ENCODE data around the gene NRP2. TPM values are rescaled to one million over a fixed set of nuclear protein-coding genes. Genes with fewer than 3 reads are reported as not detected.

NRP2 gene
- total RNA-seq, 5 donors from 2014 or later (not counting 1 experiment from before 2014, with no cell fraction given), result 0.85 to 1.1 (median 0.93) TPM; not detected in 2

GRCh38 chr2:205767617-205768016 lies 85.3 kb downstream of the NRP2 start:
- H3K27ac Mint-ChIP-seq, result no peak overlapping the region
- H3K9me3 Mint-ChIP-seq, result no peaks in the 10 kb centered on the region
- H3K27me3 Mint-ChIP-seq, result peaks cover 50 to 55% of the 10 kb centered on the region in 2 donors
- Histone ChIP-seq H3K27ac (ENCODE audit: low read length) (no peak overlapping the region), H3K36me3 (ENCODE audit: control insufficient read depth in 2 of 2, extremely low read depth in 1 of 2, insufficient read depth in 1 of 2, low read length in 1 of 2) (no peaks in the 10 kb centered on the region), H3K9me3 (no peaks in the 10 kb centered on the region), H3K4me1 (ENCODE audit: control insufficient read depth in 1 of 2, extremely low read depth in 1 of 2, insufficient read depth in 2 of 2, low read length in 2 of 2) (peaks cover 0 to 5% of the 10 kb centered on the region in 2 experiments), H3K27me3 (replicated peaks in 1 of 2; ENCODE audit: control insufficient read depth in 2 of 2, extremely low read depth in 1 of 2, insufficient read depth in 2 of 2, low read length in 1 of 2) (peaks cover 0 to 14% of the 10 kb centered on the region in 2 experiments), H3K4me3 (ENCODE audit: control insufficient read depth in 1 of 2, extremely low read depth in 1 of 2, low read length in 1 of 2) (no peak overlapping the region)
- ATAC-seq (replicated peaks in 1 of 4) (no peak), DNase-seq (no peak)
- H3K4me1 Mint-ChIP-seq, result peaks cover 0 to 9% (median 5%) of the 10 kb centered on the region in 3 donors
- POLR2A ChIA-PET, result interaction anchor here in 1 of 2 donors (0.7 kb wide), 1 partner anchor 44 kb away, joined by 4 read pairs; no protein-coding TSS in a partner anchor
- WGBS (ENCODE audit: insufficient coverage), result 80% methylated on average over 4 of the region's 5 CpGs
- CTCF ChIA-PET, result interaction anchor here in 1 of 2 donors (0.7 kb wide), 1 partner anchor 116 kb away, joined by 3 read pairs; no protein-coding TSS in a partner anchor
- H3K4me3 Mint-ChIP-seq, result no peak overlapping the region
- no peaks in the 10 kb centered on the region for H3K36me3 Mint-ChIP-seq

GRCh38 chr2:205768341-205768740 lies 86.0 kb downstream of the NRP2 start:
- H3K36me3 Mint-ChIP-seq, result no peaks in the 10 kb centered on the region
- no peak overlapping the region for H3K4me3 ChIP-seq (ENCODE audit: control insufficient read depth in 1 of 2, extremely low read depth in 1 of 2, low read length in 1 of 2)
- H3K9me3 ChIP-seq, result no peaks in the 10 kb centered on the region
- ATAC-seq (replicated peaks in 1 of 4) (no peak), DNase-seq (no peak)
- CTCF ChIA-PET, result interaction anchor here in 1 of 2 donors (0.6 kb wide), 1 partner anchor 93 kb away, joined by 3 read pairs; no protein-coding TSS in a partner anchor
- H3K4me1 Mint-ChIP-seq, result peaks cover 0 to 9% (median 5%) of the 10 kb centered on the region in 3 donors
- no peak overlapping the region for H3K27ac ChIP-seq (ENCODE audit: low read length)
- H3K4me3 Mint-ChIP-seq, result no peak overlapping the region
- no peaks in the 10 kb centered on the region for H3K36me3 ChIP-seq (ENCODE audit: control insufficient read depth in 2 of 2, extremely low read depth in 1 of 2, insufficient read depth in 1 of 2, low read length in 1 of 2)
- no peaks in the 10 kb centered on the region for H3K9me3 Mint-ChIP-seq
- peaks cover 0 to 5% of the 10 kb centered on the region in 2 experiments for H3K4me1 ChIP-seq (ENCODE audit: control insufficient read depth in 1 of 2, extremely low read depth in 1 of 2, insufficient read depth in 2 of 2, low read length in 2 of 2)
- 81% methylated on average over 6 of the region's 7 CpGs for WGBS (ENCODE audit: insufficient coverage)
- H3K27me3 ChIP-seq (replicated peaks in 1 of 2; ENCODE audit: control insufficient read depth in 2 of 2, extremely low read depth in 1 of 2, insufficient read depth in 2 of 2, low read length in 1 of 2), result peaks cover 0 to 14% of the 10 kb centered on the region in 2 experiments
- POLR2A ChIA-PET, result no interaction called here
- no peak overlapping the region for H3K27ac Mint-ChIP-seq
- peaks cover 50 to 52% of the 10 kb centered on the region in 2 donors for H3K27me3 Mint-ChIP-seq

- ATAC-seq (replicated peaks in 1 of 4), result no peak
- no peaks in the 10 kb centered on the region for H3K36me3 ChIP-seq (ENCODE audit: control insufficient read depth in 2 of 2, extremely low read depth in 1 of 2, insufficient read depth in 1 of 2, low read length in 1 of 2)
Observed at GRCh38 chr2:205768815-205769494, 86.7 kb downstream of the NRP2 start.

DNA sequence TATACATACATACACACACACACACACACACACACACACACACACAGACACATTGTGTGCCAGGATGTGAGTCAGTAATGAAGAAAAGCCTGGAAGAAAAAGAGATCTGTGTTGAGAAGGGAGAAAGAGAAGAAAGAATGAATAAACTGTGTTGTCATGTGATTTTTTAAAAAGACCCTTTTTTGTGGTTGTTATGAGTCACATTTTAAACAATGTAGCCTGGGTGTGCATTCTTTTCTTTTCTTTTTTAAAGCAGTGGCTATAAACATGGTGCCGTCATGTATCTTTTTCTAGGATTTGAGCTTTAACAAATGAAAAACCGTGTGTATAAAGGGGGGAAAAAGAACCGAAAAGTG lies 87.2 kb downstream of the NRP2 start:
- H3K9me3 Mint-ChIP-seq, result no peaks in the 10 kb centered on the region

More at GRCh38 chr2:205768815-205769494, 86.7 kb downstream of the NRP2 start:
- Mint-ChIP-seq H3K27ac (no peak overlapping the region), H3K27me3 (peaks cover 44 to 48% of the 10 kb centered on the region in 2 donors), H3K4me3 (no peak overlapping the region), H3K9me3 (no peaks in the 10 kb centered on the region), H3K36me3 (no peaks in the 10 kb centered on the region), H3K4me1 (peaks cover 0 to 5% (median 4%) of the 10 kb centered on the region in 3 donors)
- peaks cover 0 to 10% of the 10 kb centered on the region in 2 experiments for H3K27me3 ChIP-seq (replicated peaks in 1 of 2; ENCODE audit: control insufficient read depth in 2 of 2, extremely low read depth in 1 of 2, insufficient read depth in 2 of 2, low read length in 1 of 2)
- ChIA-PET CTCF (interaction anchor here in 1 of 2 donors (0.7 to 1.0 kb wide), 2 partner anchors 91 to 116 kb away, joined by 3 to 4 read pairs; no protein-coding TSS in a partner anchor), POLR2A (no interaction called here)
- peaks cover 0 to 5% of the 10 kb centered on the region in 2 experiments for H3K4me1 ChIP-seq (ENCODE audit: control insufficient read depth in 1 of 2, extremely low read depth in 1 of 2, insufficient read depth in 2 of 2, low read length in 2 of 2)
- no peak for DNase-seq
- no peaks in the 10 kb centered on the region for H3K9me3 ChIP-seq
- WGBS (ENCODE audit: insufficient coverage), result 56% methylated on average over 1 of the region's 4 CpGs
- no peak overlapping the region for H3K27ac ChIP-seq (ENCODE audit: low read length)
- H3K4me3 ChIP-seq (ENCODE audit: control insufficient read depth in 1 of 2, extremely low read depth in 1 of 2, low read length in 1 of 2), result no peak overlapping the region

DNA sequence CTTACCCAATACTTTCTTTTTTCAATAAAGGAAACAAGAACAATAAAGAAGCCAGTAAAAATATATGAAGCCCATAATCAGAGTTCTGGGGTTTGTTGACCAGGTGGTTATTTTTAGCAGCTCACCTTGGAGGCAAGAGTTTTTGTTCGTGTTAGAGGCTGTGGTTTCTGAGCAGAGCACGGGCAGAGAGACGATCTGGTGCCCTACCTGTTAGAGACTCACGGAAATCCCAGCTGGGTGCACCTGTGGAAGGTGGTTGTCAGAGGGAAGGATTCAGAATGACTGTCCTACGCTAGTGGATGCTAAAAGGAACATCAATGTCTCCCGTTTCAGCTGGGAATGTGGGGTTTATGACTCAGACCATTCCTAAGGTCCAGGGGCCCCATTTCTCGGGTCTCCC lies 87.6 kb downstream of the NRP2 start:
- Mint-ChIP-seq H3K9me3 (no peaks in the 10 kb centered on the region), H3K4me1 (peaks cover 0 to 5% (median 2%) of the 10 kb centered on the region in 3 donors), H3K27me3 (peaks cover 43 to 48% of the 10 kb centered on the region in 2 donors), H3K27ac (no peak overlapping the region), H3K36me3 (no peaks in the 10 kb centered on the region), H3K4me3 (no peak overlapping the region)
- no peaks in the 10 kb centered on the region for H3K36me3 ChIP-seq (ENCODE audit: control insufficient read depth in 2 of 2, extremely low read depth in 1 of 2, insufficient read depth in 1 of 2, low read length in 1 of 2)
- H3K27me3 ChIP-seq (replicated peaks in 1 of 2; ENCODE audit: control insufficient read depth in 2 of 2, extremely low read depth in 1 of 2, insufficient read depth in 2 of 2, low read length in 1 of 2), result peaks cover 0 to 7% of the 10 kb centered on the region in 2 experiments
- peaks cover 0 to 2% of the 10 kb centered on the region in 2 experiments for H3K4me1 ChIP-seq (ENCODE audit: control insufficient read depth in 1 of 2, extremely low read depth in 1 of 2, insufficient read depth in 2 of 2, low read length in 2 of 2)
- CTCF ChIA-PET, result interaction anchor here in 1 of 2 donors (0.6 to 1.0 kb wide), 3 partner anchors 92 to 181 kb away, joined by 3 to 4 read pairs (median 3); no protein-coding TSS in a partner anchor
- ATAC-seq (replicated peaks in 1 of 4) (no peak), DNase-seq (no peak)
- no peak overlapping the region for H3K4me3 ChIP-seq (ENCODE audit: control insufficient read depth in 1 of 2, extremely low read depth in 1 of 2, low read length in 1 of 2)
- 18% methylated on average over 7 of the region's 7 CpGs for WGBS (ENCODE audit: insufficient coverage)
- POLR2A ChIA-PET, result no interaction called here
- H3K9me3 ChIP-seq, result no peaks in the 10 kb centered on the region
- no peak overlapping the region for H3K27ac ChIP-seq (ENCODE audit: low read length)

More for the DNA sequence above, 87.2 kb downstream of the NRP2 start:
- Histone ChIP-seq H3K27me3 (replicated peaks in 1 of 2; ENCODE audit: control insufficient read depth in 2 of 2, extremely low read depth in 1 of 2, insufficient read depth in 2 of 2, low read length in 1 of 2) (peaks cover 0 to 7% of the 10 kb centered on the region in 2 experiments), H3K4me1 (ENCODE audit: control insufficient read depth in 1 of 2, extremely low read depth in 1 of 2, insufficient read depth in 2 of 2, low read length in 2 of 2) (peaks cover 0 to 2% of the 10 kb centered on the region in 2 experiments), H3K36me3 (ENCODE audit: control insufficient read depth in 2 of 2, extremely low read depth in 1 of 2, insufficient read depth in 1 of 2, low read length in 1 of 2) (no peaks in the 10 kb centered on the region), H3K27ac (ENCODE audit: low read length) (no peak overlapping the region), H3K4me3 (ENCODE audit: control insufficient read depth in 1 of 2, extremely low read depth in 1 of 2, low read length in 1 of 2) (no peak overlapping the region), H3K9me3 (no peaks in the 10 kb centered on the region)
- CTCF ChIA-PET, result interaction anchor here in 1 of 2 donors (0.6 to 1.0 kb wide), 3 partner anchors 91 to 181 kb away, joined by 3 to 4 read pairs (median 3); no protein-coding TSS in a partner anchor
- Mint-ChIP-seq H3K27me3 (peaks cover 43 to 48% of the 10 kb centered on the region in 2 donors), H3K4me3 (no peak overlapping the region), H3K27ac (no peak overlapping the region), H3K4me1 (peaks cover 0 to 5% (median 2%) of the 10 kb centered on the region in 3 donors), H3K36me3 (no peaks in the 10 kb centered on the region)
- ATAC-seq (replicated peaks in 1 of 4) (no peak), DNase-seq (no peak)
- POLR2A ChIA-PET, result no interaction called here
- no CpG with 5 or more reads among the region's 3 CpGs for WGBS (ENCODE audit: insufficient coverage)

DNA sequence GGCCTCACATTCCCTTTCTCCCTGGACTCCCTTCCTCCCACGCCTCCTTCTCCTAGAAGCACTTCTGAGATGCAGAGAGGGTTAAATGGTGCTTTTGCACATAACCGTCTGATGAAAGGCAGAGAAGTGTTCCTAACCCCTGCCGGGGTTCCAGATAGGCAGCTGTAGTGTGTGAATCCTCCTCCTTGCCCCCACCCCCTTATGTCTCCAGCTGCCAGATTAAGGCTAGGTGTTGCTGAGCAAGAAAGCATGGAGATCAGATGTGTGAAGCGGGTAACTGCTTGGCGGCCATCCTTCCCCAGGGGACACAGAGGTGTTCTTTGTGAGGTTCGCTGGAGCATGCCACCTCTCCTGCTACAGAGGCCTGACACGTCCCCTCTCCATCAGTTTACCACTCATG lies 88.3 kb downstream of the NRP2 start:
- DNase-seq (no peak), ATAC-seq (replicated peaks in 1 of 4) (no peak)
- 20% methylated on average over 1 of the region's 7 CpGs for WGBS (ENCODE audit: insufficient coverage)
- Histone ChIP-seq H3K4me1 (ENCODE audit: control insufficient read depth in 1 of 2, extremely low read depth in 1 of 2, insufficient read depth in 2 of 2, low read length in 2 of 2) (peaks cover 0 to 2% of the 10 kb centered on the region in 2 experiments), H3K9me3 (no peaks in the 10 kb centered on the region), H3K27me3 (replicated peaks in 1 of 2; ENCODE audit: control insufficient read depth in 2 of 2, extremely low read depth in 1 of 2, insufficient read depth in 2 of 2, low read length in 1 of 2) (peaks cover 0 to 7% of the 10 kb centered on the region in 2 experiments), H3K36me3 (ENCODE audit: control insufficient read depth in 2 of 2, extremely low read depth in 1 of 2, insufficient read depth in 1 of 2, low read length in 1 of 2) (no peaks in the 10 kb centered on the region), H3K4me3 (ENCODE audit: control insufficient read depth in 1 of 2, extremely low read depth in 1 of 2, low read length in 1 of 2) (no peak overlapping the region), H3K27ac (ENCODE audit: low read length) (no peak overlapping the region)
- Mint-ChIP-seq H3K36me3 (no peaks in the 10 kb centered on the region), H3K4me3 (no peak overlapping the region), H3K4me1 (peaks cover 0 to 5% (median 2%) of the 10 kb centered on the region in 3 donors), H3K9me3 (no peaks in the 10 kb centered on the region), H3K27me3 (peaks cover 43 to 46% of the 10 kb centered on the region in 2 donors), H3K27ac (no peak overlapping the region)
- ChIA-PET CTCF (no interaction called here), POLR2A (no interaction called here)

Measured in T-cell (primary cell).